Nephron progenitor cell (in vitro differentiated cells): ENCODE data around the gene LBP.

Experiments
- DNase-seq: peaks from one replicate; pipeline ENCODE4 v3.0.0; 2021
- H3K27ac Mint-ChIP-seq: 2 replicates; pipeline ENCODE4 v1.8.0; 2021; ENCODE audit warnings: mild to moderate bottlenecking, moderate library complexity, mixed read lengths
- H3K27me3 Mint-ChIP-seq: 2 replicates; pipeline ENCODE4 v1.8.0; 2021; ENCODE audit warnings: mild to moderate bottlenecking, low read depth, mixed read lengths; ENCODE audit not compliant: poor library complexity
- H3K36me3 Mint-ChIP-seq: 2 replicates; pipeline ENCODE4 v1.8.0; 2021; ENCODE audit warnings: low read depth, mixed read lengths
- H3K4me1 Mint-ChIP-seq: 2 replicates; pipeline ENCODE4 v1.8.0; 2021; ENCODE audit warnings: mixed read lengths
- H3K4me3 Mint-ChIP-seq: 2 replicates; pipeline ENCODE4 v1.8.0; 2021; ENCODE audit warnings: mild to moderate bottlenecking, moderate library complexity, mixed read lengths
- H3K9me3 Mint-ChIP-seq: 2 replicates; pipeline ENCODE4 v1.8.0; 2021; ENCODE audit warnings: mild to moderate bottlenecking, moderate library complexity, mixed read lengths
- TF ChIP-seq, protein P1 (sequence below): fragments of 200-600 bp; sonication (generic); IDR thresholded peaks from 2 replicates; pipeline ENCODE4 v1.5.0; 2021; ENCODE audit warnings: antibody characterized with exemption

The LBP gene

DNA sequence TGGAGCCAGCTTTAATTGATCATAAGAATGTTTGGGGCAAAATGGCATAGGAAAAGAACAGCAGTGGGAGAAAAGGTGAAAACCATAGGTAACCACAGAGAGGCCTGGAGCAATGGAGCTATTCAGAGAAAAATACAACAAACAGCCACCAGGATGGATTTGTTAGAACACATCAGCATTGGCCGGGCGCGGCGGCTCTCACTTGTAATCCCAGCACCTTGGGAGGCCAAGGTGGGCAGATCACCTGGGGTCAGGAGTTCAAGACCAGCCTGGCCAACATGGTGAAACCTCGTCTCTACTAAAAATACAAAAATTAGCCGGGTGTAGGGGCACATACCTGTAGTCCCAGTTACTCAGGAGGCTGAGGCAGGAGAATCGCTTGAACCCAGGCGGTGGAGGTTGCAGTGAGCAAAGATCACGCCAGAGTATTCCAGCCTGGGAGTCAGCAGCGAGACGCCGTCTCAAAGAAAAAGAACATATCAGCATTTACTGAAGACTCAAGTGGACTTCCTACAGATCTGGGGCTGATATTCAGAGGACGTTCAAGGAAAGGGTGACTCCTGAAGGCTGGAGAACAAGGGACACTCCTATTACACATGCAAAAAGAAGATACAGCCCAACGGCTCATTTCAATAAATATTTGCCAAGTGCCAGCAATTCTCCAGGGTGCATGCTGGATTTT lies 68.6 kb downstream of the LBP start:
- TF ChIP-seq, protein P1, sequence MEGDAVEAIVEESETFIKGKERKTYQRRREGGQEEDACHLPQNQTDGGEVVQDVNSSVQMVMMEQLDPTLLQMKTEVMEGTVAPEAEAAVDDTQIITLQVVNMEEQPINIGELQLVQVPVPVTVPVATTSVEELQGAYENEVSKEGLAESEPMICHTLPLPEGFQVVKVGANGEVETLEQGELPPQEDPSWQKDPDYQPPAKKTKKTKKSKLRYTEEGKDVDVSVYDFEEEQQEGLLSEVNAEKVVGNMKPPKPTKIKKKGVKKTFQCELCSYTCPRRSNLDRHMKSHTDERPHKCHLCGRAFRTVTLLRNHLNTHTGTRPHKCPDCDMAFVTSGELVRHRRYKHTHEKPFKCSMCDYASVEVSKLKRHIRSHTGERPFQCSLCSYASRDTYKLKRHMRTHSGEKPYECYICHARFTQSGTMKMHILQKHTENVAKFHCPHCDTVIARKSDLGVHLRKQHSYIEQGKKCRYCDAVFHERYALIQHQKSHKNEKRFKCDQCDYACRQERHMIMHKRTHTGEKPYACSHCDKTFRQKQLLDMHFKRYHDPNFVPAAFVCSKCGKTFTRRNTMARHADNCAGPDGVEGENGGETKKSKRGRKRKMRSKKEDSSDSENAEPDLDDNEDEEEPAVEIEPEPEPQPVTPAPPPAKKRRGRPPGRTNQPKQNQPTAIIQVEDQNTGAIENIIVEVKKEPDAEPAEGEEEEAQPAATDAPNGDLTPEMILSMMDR = no peak
- no peak overlapping the region for H3K27ac Mint-ChIP-seq
- no peak overlapping the region for H3K4me3 Mint-ChIP-seq
- peaks cover 3% of the 10 kb centered on the region for H3K27me3 Mint-ChIP-seq
- H3K36me3 Mint-ChIP-seq = peaks cover 80% of the 10 kb centered on the region
- no peaks in the 10 kb centered on the region for H3K4me1 Mint-ChIP-seq
- no peak for DNase-seq
- no peaks in the 10 kb centered on the region for H3K9me3 Mint-ChIP-seq

DNA sequence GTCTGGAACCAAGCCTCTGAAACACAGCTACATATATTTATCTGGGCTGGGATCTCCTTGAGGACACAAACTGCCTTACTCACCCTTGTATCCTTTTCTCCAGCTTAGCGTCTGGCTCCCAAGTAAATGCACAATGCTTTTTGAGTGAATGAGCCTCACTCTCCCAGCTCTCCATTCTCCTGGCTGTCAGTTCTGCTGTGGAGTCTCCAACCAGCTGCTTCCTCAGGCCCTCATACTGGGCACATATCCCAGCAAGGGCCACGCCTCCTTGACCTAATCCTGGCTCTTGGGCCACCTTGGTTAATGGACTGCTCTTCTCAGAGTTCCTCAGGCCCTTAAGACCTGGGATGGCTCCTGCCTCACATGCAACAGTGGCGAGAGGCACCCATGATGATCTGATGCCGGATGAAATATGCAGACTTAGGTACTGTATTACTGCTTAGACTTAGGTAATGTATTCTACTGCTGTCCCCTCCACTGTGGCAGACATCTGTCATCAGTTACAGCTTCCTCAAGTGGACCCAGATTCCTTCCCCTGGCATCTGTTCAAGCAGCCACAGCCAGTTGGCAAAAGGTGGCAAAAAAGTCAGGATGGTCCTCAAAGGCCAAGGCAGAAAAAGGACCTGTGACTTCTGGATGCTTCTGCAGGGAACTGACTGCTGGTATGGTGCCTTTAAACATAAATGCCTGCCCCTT lies 72.4 kb downstream of the LBP start:
- no peak for DNase-seq
- peak overlapping the region; percentile 88 for H3K27ac Mint-ChIP-seq
- H3K4me3 Mint-ChIP-seq = no peak overlapping the region
- TF ChIP-seq, protein P1 = no peak
- H3K4me1 Mint-ChIP-seq = no peaks in the 10 kb centered on the region
- H3K9me3 Mint-ChIP-seq = no peaks in the 10 kb centered on the region
- no peaks in the 10 kb centered on the region for H3K27me3 Mint-ChIP-seq
- H3K36me3 Mint-ChIP-seq = peaks cover 88% of the 10 kb centered on the region

DNA sequence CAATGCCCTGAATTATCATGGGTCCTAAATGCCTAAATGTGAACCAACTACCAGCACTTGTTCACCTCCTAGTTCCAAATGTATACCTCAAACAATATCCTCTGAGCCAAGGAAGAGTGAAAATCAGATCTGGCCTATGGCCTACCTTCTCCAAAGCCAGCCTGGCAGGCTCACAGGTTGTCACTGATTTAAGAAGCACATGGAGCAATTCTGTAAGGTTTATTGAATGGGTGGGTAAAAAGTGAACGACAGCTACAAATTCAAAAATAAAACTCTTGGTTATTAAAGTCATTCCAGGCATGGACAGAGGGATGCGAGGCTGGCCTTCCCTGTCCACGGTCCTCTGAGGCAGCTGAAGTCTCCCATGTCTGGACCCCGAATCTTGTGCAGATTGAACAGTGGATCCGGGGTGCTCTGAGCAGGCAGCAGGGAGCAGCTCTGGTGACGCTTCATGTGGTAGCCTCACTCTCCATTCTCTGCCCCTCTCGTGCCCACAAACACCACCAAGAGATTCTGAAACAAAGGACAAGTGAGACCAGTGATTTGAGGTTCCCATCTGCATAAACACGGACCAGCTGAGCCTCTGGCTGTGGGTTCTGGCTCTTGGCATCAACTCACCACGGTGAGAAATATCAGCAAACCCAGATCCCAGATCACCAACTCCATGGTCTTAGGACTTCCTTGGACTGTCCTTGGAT lies 74.3 kb downstream of the LBP start:
- H3K36me3 Mint-ChIP-seq = peaks cover 85% of the 10 kb centered on the region
- TF ChIP-seq, protein P1 = no peak
- peak overlapping the region; percentile 92 for H3K27ac Mint-ChIP-seq
- H3K9me3 Mint-ChIP-seq = no peaks in the 10 kb centered on the region
- no peaks in the 10 kb centered on the region for H3K4me1 Mint-ChIP-seq
- DNase-seq = no peak
- no peak overlapping the region for H3K4me3 Mint-ChIP-seq
- no peaks in the 10 kb centered on the region for H3K27me3 Mint-ChIP-seq

DNA sequence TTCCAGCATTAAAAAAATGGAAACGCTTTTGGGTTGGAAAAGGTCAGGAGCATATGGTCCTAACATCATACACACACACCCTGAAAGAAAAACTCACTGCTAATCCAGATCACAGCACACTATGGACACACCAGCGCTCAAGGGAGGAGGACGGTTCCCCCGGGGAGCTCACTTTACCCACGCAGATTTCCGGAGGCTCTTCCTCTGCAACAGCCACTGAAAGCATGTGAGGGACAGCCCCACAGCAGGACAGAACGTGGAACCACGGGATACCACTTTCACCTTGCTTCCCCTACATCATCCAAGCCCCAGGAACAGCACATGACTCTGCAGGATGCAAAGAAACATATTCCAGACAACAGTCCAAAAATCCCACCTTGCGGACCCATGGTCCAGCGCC lies 75.6 kb downstream of the LBP start:
- Mint-ChIP-seq H3K27ac (peak overlapping the region; percentile 79), H3K27me3 (no peaks in the 10 kb centered on the region), H3K4me3 (no peak overlapping the region), H3K9me3 (no peaks in the 10 kb centered on the region), H3K36me3 (peaks cover 83% of the 10 kb centered on the region), H3K4me1 (peaks cover 3% of the 10 kb centered on the region)
- DNase-seq = no peak
- TF ChIP-seq, protein P1 = no peak

DNA sequence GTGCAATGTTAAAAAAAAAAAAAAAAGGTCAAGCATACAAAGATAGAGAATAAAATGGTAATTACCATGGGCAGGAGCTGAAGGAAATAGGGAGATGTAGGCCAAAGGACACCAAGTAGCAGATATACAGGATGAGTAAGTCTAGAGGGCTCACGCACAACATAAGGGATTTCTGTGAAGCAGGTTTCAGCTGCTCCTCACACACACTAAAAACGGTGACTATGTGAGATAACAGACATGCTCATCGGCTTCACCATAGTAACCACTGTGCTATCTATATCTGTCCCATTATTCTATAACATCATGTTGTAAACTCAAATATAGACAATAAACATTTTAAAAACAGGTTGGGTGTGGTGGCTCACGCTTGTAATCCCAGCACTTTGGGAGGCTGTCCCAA lies 77.3 kb downstream of the LBP start:
- Mint-ChIP-seq H3K36me3 (peaks cover 89% of the 10 kb centered on the region), H3K27ac (peak overlapping the region; percentile 6), H3K4me3 (no peak overlapping the region), H3K27me3 (no peaks in the 10 kb centered on the region), H3K4me1 (peaks cover 7% of the 10 kb centered on the region), H3K9me3 (no peaks in the 10 kb centered on the region)
- no peak for DNase-seq
- TF ChIP-seq, protein P1 = no peak
